ENCODE data around the gene AUTS2.

GRCh38 chr7:70489813-70490212 is 891.5 kb downstream of the AUTS2 start:
- TF ChIP-seq EZH2phosphoT487 (IDR thresholded peaks at IDR 0.05; ENCODE audit: insufficient read depth, low read depth) (no peak), EZH2 (IDR thresholded peaks at IDR 0.05; ENCODE audit: insufficient read depth, poor library complexity, severe bottlenecking) (no peak)

Data from GM23248 (cell line).